Measurements from ENCODE around the gene PRR19.

The PRR19 gene

DNA sequence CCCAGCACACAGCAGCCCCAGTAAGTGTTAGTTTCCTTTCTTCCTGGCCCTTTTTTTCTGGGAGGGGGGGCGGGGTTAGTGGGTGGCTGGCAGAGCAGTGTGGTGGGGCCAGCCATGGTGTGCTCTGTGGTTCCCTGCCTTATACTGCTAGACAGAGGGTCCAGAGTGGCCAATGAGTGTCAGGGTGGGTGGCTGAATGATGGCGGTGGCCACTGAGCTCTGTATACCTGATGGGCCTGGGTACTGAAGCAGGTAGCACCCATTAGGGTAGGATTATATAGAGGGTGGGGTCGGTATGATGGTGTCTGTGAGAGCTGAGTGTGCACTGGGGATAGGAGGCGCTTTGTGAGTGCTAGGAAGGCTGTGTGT lies 19.1 kb upstream of the PRR19 start:
- no peak for DNase-seq (ENCODE audit: low read depth in 1 of 2, low spot score in 1 of 2)

DNA sequence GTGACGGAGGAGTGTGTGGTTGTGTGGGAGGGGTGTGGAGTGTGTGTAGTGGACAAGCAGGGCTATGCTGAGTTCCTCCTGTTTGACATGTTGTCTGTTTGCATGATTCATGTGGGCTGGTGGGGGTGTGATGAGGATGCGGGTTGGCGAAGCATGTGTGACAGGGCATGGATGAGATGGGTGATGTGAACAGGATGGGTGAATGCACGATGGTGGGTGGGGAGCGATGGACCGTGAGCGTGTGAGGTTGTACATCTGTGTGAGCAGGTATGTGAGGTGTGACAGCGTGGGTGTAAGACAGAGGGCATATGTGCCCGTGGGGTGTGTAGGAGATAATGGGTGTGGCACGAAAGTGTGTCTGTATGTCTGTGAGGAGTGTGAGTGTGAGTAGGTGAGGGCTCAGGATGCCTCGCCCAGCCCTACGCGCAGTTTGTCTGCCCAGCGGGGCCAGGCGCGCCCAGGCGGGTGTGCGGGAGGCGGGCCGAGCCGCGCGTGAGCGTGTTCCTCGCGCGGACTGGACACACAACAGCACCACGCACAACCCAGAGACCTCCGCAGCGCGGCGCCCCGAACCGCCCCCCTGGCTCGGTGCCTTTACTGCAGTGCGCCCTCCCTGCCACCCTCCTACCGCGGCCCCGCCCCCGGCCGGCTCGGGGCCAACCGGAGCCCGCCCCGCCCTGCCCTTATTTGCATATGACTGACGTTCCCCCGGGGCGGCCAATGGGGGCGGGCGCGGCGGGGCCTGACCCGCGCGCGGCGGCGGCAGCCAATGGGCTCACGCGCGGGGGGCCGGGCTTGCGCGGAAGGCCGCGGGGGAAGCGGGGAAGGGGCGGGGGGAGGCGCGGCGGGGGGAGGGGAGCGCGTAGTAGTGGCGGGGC lies 18.5 kb upstream of the PRR19 start:
- peak; percentile 91 to 95 for DNase-seq (ENCODE audit: low read depth in 1 of 2, low spot score in 1 of 2)

DNA sequence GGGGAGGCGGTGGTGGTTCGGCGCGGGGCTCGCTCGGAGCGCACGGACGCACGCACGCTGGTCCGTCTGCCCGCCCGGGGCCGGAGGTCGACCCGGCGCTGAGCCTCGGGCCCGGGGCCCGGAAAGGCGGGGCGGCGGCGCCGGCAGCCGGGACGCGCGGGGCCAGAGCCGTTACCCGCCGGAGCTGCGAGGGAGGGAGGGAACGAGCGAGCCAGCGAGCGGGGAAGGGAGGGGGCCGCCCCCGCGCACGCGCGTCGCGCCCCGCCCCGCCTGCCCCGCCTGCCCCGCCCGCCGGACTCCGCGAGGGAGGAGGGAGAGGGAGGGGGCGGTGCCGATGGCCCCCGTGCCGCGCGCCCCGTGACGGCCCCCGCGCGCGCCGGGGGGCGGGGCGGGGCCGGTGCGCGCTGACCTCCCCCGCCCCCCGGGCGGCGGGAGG lies 17.8 kb upstream of the PRR19 start:
- DNase-seq (ENCODE audit: low read depth in 1 of 2, low spot score in 1 of 2) = peak; percentile 52 to 68

DNA sequence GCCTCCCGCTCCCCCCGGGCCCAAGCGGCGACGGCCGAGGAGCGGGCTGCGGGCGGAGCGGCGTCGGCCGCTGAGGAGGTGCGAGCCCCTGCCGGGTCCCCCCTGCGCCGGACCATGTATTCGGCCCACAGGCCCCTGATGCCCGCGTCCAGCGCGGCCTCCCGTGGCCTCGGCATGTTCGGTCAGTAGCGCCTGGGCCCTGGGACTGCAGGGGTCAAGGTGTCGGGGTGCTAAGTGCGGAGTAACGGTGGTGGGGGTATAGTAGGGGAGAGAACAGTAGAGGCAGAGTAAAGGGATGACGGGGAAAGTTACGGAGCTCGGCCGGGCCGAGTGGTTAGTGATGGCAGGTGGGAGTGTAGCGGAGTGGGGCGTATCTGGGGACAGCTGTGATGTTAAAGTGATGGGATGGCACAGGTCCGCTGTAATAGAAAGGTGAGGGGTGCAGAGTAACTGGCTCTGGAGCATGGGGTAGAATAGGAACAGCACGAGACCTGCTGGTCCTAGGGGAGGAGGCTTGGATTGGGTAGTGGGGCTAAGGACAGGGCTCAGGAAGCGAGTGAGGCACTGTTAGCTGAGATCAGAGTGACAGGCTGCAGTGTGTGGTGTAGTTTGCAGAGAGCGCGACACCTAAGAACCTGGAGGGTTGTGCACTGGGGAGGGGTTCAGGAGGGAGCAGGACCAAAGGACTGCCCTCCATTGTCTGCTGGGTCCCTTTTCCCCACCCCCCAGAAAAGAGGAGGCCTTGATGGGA lies 17.2 kb upstream of the PRR19 start:
- DNase-seq (ENCODE audit: low read depth in 1 of 2, low spot score in 1 of 2) = no peak

DNA sequence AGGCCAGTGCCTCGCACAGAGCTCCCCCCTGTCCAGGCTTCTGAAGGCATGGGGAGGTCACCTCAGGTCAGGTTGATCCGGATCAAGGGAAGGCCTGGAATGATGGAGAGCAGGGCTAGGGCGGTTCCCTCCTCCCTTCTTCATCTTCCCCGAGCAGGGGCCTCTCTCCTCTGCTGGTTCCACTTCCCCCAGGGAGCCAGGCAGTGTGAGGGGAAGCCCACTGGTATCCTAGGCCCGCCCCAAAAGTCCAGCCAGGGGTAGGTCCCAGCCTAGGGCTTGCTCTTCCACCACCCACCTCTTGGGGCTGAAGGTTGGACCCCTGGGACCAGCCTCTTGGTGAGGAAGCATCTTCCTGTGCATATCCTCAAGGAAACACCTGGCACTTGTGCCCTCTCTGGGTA lies 16.4 kb upstream of the PRR19 start:
- DNase-seq (ENCODE audit: low read depth in 1 of 2, low spot score in 1 of 2) = no peak

DNA sequence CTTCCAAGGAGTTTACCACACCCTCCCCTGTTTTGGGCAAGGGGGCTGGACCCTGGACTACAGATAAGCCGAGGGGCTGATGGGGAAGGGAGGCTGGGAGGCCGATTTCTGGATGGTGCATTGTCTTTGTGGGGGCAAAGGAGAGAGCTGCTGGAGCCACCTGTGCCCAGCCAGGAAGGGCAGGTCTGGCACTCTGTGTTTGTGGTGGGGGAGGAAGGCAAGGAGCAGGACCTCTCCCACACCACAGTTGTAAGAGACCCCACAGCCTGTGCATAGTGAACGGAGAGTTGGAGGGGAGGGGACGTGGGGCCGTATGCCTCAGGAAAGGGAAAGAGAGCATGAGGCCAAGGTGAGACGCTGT lies 16.0 kb upstream of the PRR19 start:
- no peak for DNase-seq (ENCODE audit: low read depth in 1 of 2, low spot score in 1 of 2)

DNA sequence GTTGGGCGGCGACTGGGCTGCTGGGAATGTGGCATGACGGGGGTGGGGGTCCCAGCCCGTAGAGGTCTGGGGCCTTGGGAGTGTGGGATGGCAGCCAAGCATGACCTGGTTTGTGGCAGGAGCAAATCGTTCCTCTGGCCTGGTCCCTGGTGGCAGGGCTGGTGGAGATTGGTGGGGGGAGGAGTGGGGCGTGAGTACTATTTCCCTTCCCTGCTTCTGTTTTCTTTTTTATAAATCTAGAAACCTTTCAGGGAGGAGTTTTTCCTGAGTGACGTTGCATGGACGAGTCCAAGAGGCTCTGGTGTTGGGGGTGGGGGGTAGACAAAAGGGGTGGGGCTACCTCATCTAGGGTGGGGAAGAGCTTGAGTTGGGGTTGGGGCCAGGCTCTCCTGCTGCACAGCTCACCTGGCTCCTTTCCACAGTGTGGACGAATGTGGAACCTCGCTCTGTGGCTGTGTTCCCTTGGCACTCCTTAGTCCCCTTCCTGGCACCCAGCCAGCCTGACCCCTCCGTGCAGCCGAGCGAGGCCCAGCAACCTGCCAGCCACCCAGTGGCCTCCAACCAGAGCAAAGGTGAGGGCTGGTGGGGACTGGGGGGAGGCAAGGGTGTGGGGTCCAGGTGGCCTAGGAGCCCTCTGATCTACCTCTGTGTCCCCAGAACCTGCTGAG lies 15.4 kb upstream of the PRR19 start:
- DNase-seq (ENCODE audit: low read depth in 1 of 2, low spot score in 1 of 2) = no peak

DNA sequence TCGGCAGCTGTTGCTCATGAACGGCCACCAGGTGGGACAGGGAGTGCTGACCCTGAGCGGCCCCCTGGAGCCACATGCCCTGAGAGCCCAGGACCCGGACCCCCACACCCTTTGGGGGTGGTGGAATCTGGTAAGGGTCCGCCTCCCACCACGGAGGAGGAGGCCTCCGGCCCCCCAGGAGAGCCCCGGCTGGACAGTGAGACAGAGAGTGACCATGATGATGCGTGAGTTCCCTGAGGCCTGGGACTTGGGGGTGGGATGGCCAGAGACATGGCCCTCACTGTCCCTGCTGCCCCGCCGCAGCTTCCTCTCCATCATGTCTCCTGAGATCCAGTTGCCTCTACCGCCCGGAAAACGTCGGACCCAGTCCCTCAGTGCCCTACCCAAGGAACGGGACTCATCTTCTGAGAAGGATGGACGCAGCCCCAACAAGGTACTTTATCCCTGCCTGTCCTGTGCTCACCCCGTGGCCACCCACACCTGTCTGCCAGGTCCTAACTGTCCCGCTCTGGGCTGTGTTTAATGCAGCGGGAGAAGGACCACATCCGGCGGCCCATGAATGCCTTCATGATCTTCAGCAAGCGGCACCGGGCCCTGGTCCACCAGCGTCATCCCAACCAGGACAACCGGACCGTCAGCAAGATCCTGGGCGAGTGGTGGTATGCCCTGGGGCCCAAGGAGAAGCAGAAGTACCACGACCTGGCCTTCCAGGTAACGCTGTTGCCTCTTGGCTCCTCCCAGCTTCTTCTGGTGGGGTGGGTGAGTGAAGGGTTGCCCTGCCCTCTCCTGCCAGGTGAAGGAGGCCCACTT lies 14.7 kb upstream of the PRR19 start:
- no peak for DNase-seq (ENCODE audit: low read depth in 1 of 2, low spot score in 1 of 2)

DNA sequence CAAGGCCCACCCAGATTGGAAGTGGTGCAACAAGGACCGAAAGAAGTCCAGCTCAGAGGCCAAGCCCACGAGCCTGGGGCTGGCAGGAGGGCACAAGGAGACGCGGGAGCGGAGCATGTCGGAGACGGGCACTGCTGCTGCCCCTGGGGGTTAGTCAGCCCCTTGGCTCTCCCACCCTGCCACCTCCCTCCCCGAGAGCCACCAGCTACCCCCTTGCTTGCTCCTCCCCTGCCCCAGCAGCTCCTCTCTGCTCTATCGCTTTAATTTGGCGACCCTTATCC lies 14.2 kb upstream of the PRR19 start:
- DNase-seq (ENCODE audit: low read depth in 1 of 2, low spot score in 1 of 2) = no peak

DNA sequence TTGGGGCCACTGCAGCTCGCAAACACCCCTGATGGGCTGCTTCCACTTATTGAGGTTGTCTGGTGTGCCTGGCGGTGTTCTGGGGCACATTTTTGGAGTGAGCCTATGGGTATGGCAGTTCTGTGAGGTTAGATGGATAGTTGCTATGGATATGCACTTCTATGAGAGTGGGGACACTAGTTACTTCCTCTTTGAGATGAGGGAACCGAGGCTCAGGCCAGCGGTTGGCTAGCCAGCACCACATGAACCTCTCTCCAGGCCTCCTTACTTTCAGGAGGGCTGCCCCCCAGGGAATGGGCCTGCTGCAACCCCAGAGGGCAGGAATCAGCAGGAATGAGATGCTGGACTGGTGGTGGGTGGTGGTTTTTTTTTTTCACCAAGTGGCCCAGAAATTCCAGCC lies 13.5 kb upstream of the PRR19 start:
- DNase-seq (ENCODE audit: low read depth in 1 of 2, low spot score in 1 of 2) = no peak

DNA sequence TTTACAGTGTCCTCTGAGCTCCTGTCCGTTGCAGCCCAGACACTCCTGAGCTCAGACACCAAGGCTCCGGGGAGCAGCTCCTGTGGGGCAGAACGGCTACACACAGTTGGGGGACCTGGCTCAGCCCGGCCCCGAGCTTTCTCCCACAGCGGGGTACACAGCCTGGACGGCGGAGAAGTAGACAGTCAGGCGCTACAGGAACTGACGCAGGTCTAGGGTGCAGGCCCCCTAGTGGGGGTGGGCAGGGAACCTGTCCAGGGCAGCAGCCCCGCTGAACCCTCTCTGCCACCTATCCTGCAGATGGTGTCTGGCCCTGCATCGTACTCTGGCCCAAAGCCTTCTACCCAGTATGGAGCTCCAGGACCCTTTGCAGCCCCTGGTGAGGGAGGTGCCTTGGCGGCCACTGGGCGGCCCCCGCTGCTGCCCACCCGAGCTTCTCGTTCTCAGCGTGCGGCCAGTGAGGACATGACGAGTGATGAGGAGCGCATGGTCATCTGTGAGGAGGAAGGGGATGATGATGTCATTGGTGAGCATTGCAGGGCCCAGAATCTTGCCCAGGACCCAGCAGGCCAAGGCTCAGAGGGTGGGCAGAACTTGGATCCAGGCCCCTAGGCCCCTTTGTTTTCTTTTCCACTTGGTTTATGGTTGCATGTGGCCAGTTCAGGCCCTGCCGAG lies 12.9 kb upstream of the PRR19 start:
- DNase-seq (ENCODE audit: low read depth in 1 of 2, low spot score in 1 of 2) = no peak

DNA sequence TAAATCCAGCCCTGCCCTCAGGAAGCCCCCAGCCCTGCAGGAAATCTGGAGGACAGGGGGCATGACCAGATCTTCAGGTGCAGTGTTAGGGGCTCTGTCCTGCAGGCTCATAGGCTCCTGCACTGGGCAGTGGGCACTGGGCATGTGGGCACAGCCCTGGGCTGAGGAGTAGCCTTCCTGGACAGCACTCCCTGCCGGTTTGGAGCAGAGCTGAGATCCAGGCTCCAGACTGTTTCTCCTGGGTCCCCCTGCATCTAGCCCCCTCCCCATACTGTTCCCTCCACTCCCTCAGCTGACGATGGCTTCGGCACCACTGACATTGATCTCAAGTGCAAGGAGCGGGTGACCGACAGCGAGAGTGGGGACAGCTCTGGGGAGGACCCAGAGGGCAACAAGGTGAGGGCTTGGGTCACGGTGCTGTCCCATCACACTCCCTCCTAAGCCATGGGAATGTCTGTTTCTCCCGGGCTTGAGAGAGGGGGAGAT lies 12.3 kb upstream of the PRR19 start:
- DNase-seq (ENCODE audit: low read depth in 1 of 2, low spot score in 1 of 2) = no peak

DNA sequence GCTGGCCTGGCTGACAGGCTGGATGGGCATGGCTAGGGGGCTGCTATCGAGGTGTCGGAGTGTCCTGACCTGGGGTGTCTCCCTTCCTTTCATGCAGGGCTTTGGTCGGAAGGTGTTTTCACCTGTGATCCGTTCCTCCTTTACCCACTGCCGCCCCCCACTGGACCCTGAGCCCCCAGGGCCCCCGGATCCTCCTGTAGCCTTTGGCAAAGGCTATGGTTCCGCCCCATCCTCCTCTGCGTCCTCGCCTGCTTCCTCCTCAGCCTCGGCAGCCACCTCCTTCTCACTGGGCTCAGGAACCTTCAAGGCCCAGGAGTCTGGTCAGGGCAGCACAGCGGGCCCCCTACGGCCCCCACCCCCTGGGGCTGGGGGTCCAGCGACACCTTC lies 11.8 kb upstream of the PRR19 start:
- no peak for DNase-seq (ENCODE audit: low read depth in 1 of 2, low spot score in 1 of 2)

DNA sequence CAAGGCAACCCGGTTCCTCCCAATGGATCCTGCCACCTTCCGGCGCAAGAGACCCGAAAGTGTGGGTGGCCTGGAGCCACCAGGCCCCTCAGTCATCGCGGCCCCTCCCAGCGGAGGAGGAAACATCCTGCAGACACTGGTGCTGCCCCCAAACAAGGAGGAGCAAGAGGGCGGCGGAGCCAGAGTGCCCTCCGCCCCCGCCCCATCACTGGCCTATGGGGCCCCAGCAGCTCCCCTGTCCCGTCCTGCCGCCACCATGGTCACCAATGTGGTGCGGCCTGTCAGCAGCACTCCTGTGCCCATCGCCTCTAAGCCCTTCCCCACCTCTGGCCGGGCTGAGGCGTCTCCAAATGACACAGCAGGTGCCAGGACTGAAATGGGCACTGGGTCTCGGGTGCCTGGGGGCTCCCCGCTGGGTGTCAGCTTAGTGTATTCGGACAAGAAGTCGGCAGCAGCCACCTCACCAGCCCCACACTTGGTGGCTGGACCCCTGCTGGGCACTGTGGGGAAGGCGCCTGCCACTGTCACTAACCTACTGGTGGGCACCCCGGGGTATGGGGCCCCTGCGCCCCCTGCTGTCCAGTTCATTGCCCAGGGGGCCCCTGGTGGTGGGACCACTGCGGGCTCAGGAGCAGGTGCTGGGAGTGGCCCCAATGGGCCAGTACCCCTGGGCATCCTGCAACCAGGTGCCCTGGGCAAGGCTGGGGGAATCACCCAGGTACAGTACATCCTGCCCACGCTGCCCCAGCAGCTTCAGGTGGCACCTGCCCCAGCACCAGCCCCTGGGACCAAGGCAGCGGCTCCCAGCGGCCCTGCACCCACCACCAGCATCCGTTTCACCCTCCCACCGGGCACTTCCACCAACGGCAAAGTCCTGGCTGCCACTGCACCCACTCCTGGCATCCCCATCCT lies 11.2 kb upstream of the PRR19 start:
- peak; percentile 22 to 41 for DNase-seq (ENCODE audit: low read depth in 1 of 2, low spot score in 1 of 2)

DNA sequence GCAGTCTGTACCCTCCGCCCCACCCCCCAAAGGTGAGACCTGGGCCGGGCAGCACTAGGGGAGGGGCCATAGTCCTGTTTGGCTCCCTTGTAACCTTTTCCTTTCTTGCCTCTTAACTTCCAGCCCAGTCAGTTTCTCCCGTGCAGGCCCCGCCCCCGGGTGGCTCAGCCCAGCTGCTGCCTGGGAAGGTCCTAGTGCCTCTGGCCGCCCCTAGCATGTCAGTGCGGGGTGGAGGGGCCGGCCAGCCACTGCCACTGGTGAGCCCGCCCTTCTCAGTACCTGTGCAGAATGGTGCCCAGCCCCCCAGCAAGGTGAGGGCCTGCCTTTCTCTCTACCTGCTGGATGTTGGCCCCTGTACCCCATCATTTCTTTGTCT lies 10.5 kb upstream of the PRR19 start:
- DNase-seq (ENCODE audit: low read depth in 1 of 2, low spot score in 1 of 2) = no peak

DNA sequence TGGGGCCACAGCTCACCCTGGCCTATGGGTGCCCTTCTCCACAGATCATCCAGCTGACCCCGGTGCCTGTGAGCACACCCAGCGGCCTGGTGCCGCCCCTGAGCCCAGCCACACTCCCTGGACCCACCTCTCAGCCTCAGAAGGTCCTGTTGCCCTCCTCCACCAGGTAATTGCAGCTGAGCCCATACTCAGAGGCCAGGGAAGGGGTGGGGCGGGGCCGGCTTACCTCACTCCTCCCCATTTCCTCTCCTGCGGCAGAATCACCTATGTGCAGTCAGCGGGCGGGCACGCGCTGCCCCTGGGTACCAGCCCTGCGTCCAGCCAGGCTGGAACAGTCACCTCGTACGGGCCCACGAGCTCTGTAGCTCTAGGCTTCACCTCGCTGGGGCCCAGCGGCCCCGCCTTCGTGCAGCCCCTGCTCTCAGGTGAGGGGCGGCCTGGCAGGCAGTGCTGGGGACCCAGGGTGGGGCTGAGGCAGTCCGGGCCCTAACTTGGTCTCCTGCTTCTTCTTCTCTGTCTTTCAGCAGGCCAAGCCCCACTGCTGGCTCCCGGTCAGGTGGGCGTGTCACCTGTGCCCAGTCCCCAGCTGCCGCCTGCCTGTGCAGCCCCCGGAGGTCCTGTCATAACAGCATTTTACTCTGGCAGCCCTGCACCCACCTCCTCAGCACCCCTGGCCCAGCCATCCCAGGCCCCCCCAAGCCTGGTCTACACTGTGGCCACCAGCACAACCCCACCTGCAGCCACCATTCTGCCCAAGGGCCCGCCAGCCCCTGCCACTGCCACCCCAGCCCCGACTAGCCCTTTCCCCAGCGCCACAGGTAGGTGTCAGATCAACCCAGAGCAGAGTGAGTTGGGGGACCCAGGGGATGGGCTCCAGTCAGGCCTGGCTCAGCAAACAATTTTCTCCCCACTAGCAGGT lies 9.6 kb upstream of the PRR19 start:
- DNase-seq (ENCODE audit: low read depth in 1 of 2, low spot score in 1 of 2) = no peak

DNA sequence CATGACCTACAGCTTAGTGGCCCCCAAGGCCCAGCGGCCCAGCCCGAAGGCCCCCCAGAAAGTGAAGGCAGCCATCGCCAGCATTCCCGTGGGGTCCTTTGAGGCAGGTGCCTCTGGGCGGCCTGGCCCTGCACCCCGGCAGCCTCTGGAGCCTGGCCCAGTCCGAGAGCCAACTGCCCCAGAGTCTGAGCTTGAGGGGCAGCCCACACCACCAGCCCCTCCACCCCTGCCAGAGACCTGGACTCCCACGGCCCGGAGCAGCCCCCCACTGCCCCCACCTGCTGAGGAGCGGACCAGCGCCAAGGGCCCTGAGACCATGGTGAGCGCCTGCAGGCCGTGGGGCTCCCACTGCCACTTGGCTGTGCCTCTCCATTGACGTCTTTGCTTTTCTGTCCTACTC lies 9.0 kb upstream of the PRR19 start:
- no peak for DNase-seq (ENCODE audit: low read depth in 1 of 2, low spot score in 1 of 2)

DNA sequence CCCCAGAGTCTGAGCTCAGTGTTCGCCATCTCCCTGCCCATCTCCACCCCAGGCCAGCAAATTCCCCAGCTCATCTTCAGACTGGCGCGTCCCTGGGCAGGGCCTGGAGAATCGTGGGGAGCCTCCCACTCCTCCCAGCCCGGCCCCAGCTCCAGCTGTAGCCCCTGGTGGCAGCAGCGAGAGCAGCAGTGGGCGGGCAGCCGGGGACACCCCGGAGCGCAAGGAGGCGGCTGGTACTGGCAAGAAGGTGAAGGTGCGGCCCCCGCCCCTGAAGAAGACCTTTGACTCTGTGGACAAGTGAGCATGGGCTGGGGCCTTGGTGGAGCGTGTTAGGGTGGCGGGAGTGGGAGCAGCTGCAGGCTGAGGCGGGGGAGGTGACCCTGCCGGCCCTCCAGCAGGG lies 8.4 kb upstream of the PRR19 start:
- DNase-seq (ENCODE audit: low read depth in 1 of 2, low spot score in 1 of 2) = no peak

DNA sequence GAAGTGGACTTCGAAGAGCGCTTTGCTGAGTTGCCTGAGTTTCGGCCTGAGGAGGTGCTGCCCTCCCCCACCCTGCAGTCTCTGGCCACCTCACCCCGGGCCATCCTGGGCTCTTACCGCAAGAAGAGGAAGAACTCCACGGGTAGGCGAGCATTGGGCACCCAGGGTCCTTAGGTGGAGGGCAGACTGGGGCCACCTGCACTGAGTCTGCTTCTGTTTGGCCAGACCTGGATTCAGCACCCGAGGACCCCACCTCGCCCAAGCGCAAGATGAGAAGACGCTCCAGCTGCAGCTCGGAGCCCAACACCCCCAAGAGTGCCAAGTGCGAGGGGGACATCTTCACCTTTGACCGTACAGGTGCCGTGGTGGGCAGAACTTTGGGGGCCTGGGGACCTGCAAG lies 8.0 kb upstream of the PRR19 start:
- no peak for DNase-seq (ENCODE audit: low read depth in 1 of 2, low spot score in 1 of 2)

Measured in activated T-helper 1 cell treated with anti-CD3 and anti-CD28 coated beads, Interleukin-2, amount 50 U/mL, for 16 hours (primary cell).